D721Med (cell line): ENCODE measurements around the gene MDP1.

Experiments
- DNase-seq: peaks from one replicate; pipeline ENCODE4 v3.0.0; 2011; ENCODE audit warnings: low spot score; ENCODE audit not compliant: insufficient read length
- FAIRE-seq: peaks from 2 replicates; lab custom pipeline; 2011; peaks lifted over from hg19 to GRCh38; lab: Jason Lieb, UNC
- CTCF ChIP-seq: IDR thresholded peaks from 2 replicates; pipeline ENCODE4 v1.5.1; 2012; ENCODE audit warnings: mild to moderate bottlenecking, control low read depth; ENCODE audit not compliant: insufficient read depth; ENCODE audit errors: missing control alignments

The MDP1 gene

GRCh38 chr14:24176599-24176998, 39.3 kb downstream of the MDP1 start:
- no peak for DNase-seq
- no peak for FAIRE-seq
- no peak for TF ChIP-seq CTCF

- no peak for DNase-seq
- no peak for TF ChIP-seq CTCF
- no peak for FAIRE-seq
These were observed 43.0 kb downstream of the MDP1 start for GRCh38 chr14:24172871-24173281.

- no peak for DNase-seq
- no peak for TF ChIP-seq CTCF
- no peak for FAIRE-seq
These were observed 43.5 kb downstream of the MDP1 start for GRCh38 chr14:24172261-24172860.

- TF ChIP-seq CTCF = no peak
- FAIRE-seq (no peak), DNase-seq (peak; percentile 100)
These were observed 44.2 kb downstream of the MDP1 start, which contains the start of gene REC8 for GRCh38 chr14:24171422-24172260. Gene REC8 (plus strand): TSS chr14:24172080. CDS start chr14:24172553, 473 bp downstream.

GRCh38 chr14:24167469-24168114, 48.3 kb downstream of the MDP1 start:
- no peak for DNase-seq
- no peak for TF ChIP-seq CTCF
- no peak for FAIRE-seq

GRCh38 chr14:24165785-24166184, 50.1 kb downstream of the MDP1 start:
- DNase-seq (no peak), FAIRE-seq (no peak)
- TF ChIP-seq CTCF = no peak

- FAIRE-seq (no peak), DNase-seq (no peak)
- no peak for TF ChIP-seq CTCF
These were observed 51.3 kb downstream of the MDP1 start for GRCh38 chr14:24164518-24164991.
